ENCODE results near the gene SHISA7. TPM values are rescaled to one million over a fixed set of nuclear protein-coding genes. Genes with fewer than 3 reads are reported as not detected.

SHISA7 gene
- total RNA-seq, 2 donors from 2014 or later = not detected

DNA sequence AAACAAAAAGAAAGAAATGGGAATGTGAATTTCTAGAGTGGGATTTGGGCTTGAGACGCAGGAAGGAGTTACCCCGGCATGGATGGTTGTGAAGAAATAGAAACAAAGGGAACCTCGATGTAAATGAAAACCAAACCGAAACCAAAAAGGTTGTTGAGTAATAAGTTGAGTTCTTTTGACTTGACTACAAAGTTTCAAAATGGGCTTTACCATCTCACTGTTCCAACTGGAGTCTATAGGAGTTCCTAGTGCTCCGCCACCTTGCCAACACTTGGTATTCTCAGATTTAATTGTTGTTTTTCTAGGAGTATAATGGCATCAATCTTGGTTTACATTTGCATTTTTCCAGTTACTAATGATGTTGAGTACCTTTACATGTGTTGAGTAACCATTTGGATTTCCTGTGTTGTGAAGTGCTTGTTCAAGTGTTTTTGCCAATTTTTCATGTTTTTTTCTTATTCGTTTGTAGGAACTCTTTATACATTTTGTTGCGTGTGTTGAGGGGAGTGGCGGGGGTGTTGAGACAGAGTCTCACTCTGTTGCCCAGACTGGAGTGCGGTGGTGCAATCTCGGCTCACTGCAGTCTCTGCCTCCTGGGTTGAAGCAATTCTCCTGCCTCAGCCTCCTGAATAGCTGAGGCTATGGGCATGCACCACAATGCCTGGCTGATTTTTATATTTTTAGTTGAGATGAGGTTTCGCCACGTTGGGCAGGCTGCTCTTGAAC, 44.7 kb downstream of the SHISA7 start:
- H3K4me3 ChIP-seq = no peak overlapping the region
- DNase-seq (ENCODE audit: low spot score) = no peak
- no peak for TF ChIP-seq CTCF (IDR thresholded peaks at IDR 0.05)
- no peaks in the 10 kb centered on the region for H3K9me3 ChIP-seq
- no peak overlapping the region for H3K27ac ChIP-seq
- no peaks in the 10 kb centered on the region for H3K27me3 ChIP-seq
- no peaks in the 10 kb centered on the region for H3K4me1 ChIP-seq
- peaks cover 35% of the 10 kb centered on the region for H3K36me3 ChIP-seq

DNA sequence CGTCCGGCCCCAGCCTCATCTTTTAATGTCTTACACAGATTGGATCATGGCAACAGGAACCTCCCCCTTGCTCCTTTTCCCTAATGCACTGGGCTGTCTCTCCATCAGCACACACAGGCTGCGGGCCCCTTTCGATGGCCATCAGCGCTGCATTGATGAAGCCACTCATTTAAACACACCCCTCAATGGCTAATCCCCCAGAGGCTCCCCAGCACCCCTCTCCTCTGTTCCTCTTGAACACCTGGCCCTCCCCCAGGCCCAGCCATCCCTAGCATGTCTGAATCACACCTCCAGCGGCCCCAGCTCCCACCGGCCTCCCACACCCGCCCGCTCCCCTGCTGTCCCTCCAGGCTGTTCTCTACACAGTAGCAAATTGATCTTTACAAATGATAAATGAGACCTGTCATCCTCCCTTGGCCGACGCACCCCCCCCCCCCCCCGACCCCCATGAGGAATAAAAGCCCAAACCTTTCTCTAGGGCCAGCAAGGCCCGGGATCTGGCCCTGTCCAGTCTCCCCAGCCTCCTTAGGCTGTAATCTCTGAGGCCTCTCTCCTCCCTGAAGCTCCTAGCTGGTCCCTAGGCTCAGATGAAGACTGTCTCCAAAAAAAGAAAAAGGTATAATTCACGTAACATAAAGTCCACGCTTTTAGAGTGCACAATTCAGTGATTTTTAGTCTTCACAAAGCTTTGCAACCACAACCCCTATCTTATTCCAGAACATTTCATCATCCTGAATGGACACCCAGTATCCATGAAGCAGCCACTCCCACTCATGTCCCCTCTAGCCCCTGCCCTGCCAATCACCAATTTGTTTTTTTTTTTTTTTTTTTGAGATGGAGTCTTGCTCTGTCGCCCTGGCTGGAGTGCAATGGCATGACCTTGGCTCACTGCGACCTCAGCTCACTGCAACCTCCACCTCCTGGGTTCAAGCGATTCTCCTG, 50.0 kb downstream of the SHISA7 start:
- Histone ChIP-seq H3K36me3 (peaks cover 20% of the 10 kb centered on the region), H3K9me3 (no peaks in the 10 kb centered on the region), H3K4me3 (no peak overlapping the region), H3K27ac (no peak overlapping the region), H3K4me1 (peaks cover 0 to 17% of the 10 kb centered on the region in 2 donors), H3K27me3 (no peaks in the 10 kb centered on the region)
- DNase-seq (ENCODE audit: low spot score) = no peak
- no peak for TF ChIP-seq CTCF (IDR thresholded peaks at IDR 0.05)

GRCh38 chr19:55391702-55392615, 51.1 kb downstream of the SHISA7 start:
- Histone ChIP-seq H3K9me3 (no peaks in the 10 kb centered on the region), H3K36me3 (peaks cover 31% of the 10 kb centered on the region), H3K4me1 (peaks cover 0 to 28% of the 10 kb centered on the region in 2 donors), H3K27ac (no peak overlapping the region), H3K27me3 (no peaks in the 10 kb centered on the region), H3K4me3 (no peak overlapping the region)
- no peak for TF ChIP-seq CTCF (IDR thresholded peaks at IDR 0.05)
- DNase-seq (ENCODE audit: low spot score) = no peak

DNA sequence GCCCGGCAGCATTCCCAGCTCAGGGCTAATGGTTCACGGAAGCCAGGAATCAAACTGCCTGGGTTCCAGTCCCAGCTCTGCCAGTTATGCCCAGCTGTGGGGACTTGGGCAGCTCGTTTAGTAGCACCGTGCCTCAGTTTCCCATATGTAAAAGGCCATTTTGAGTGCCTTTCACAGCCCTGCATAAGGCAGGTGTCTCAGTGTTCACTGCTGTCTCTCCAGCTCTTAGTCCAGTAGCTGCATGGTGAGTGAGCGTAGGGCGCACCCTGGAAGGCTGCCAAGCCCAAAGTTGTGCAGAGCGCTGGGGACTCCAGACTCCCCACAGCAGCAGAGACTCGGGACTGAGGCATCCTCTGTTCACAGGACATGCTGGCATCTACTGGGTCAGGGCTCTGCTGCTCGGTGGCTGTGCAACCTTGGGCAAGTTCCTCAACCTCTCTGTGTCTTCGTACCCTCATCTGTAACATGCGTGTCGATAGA, 51.9 kb downstream of the SHISA7 start:
- Histone ChIP-seq H3K4me3 (no peak overlapping the region), H3K36me3 (peaks cover 32% of the 10 kb centered on the region), H3K27ac (no peak overlapping the region), H3K27me3 (no peaks in the 10 kb centered on the region), H3K4me1 (peaks cover 0 to 35% of the 10 kb centered on the region in 2 donors), H3K9me3 (no peaks in the 10 kb centered on the region)
- TF ChIP-seq CTCF (IDR thresholded peaks at IDR 0.05) = no peak
- DNase-seq (ENCODE audit: low spot score) = no peak

GRCh38 chr19:55390461-55390880, 52.6 kb downstream of the SHISA7 start:
- no peak for TF ChIP-seq CTCF (IDR thresholded peaks at IDR 0.05)
- no peak overlapping the region for H3K4me3 ChIP-seq
- H3K4me1 ChIP-seq = peaks cover 0 to 35% of the 10 kb centered on the region in 2 donors
- DNase-seq (ENCODE audit: low spot score) = no peak
- no peaks in the 10 kb centered on the region for H3K9me3 ChIP-seq
- H3K27ac ChIP-seq = no peak overlapping the region
- H3K27me3 ChIP-seq = no peaks in the 10 kb centered on the region
- peaks cover 32% of the 10 kb centered on the region for H3K36me3 ChIP-seq

Data from right atrium auricular region (tissue), 2 donors.